Measurements from ENCODE around the gene NR4A1.

DNA sequence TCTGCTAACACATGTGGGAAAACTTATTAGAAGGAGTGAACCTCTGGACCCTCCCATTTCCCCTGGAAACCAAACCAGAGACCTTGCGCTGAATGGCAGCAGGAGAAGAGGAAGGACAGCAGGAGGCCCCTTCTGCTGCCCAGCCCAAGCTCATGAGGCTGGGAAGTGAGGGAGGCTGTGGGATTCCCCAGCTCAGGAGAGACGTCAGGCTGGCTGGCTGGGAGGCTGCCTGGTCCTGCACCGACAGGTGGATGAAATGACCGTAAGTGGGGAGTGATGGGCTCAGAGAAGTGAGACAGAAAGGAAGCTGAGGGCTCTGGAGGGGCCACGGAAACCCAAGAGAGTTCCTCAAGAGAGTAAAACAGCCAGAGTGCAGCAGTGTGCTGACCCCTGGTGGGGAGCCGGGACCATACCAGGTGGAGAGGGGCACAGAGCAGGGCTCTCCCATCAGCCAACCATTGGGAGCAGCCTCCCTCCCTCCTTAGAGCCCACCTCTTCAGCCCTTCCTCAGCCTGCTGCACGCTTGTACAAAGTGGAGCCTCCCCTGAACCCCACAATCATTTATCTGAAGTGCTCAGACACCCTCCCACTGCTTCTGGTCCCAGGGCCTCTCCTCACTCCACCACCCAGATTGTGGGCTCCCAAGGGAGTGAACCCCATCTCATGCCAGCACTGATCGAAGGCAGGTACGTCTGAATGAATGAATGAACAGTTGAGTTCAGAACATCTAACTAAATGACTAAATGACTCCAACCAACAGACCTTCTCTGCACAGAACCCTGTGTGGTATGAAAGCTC lies 30.5 kb upstream of the NR4A1 start:
- TF ChIP-seq EP300 (IDR thresholded peaks at IDR 0.05) (no peak), POLR2A (IDR thresholded peaks at IDR 0.05) (no peak)
- TF ChIP-seq, protein P1, sequence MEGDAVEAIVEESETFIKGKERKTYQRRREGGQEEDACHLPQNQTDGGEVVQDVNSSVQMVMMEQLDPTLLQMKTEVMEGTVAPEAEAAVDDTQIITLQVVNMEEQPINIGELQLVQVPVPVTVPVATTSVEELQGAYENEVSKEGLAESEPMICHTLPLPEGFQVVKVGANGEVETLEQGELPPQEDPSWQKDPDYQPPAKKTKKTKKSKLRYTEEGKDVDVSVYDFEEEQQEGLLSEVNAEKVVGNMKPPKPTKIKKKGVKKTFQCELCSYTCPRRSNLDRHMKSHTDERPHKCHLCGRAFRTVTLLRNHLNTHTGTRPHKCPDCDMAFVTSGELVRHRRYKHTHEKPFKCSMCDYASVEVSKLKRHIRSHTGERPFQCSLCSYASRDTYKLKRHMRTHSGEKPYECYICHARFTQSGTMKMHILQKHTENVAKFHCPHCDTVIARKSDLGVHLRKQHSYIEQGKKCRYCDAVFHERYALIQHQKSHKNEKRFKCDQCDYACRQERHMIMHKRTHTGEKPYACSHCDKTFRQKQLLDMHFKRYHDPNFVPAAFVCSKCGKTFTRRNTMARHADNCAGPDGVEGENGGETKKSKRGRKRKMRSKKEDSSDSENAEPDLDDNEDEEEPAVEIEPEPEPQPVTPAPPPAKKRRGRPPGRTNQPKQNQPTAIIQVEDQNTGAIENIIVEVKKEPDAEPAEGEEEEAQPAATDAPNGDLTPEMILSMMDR (IDR thresholded peaks at IDR 0.05) = peak; percentile 5 to 37 (median 32)
